Measurements from ENCODE around the gene CAPN12.
"Not testable (repeated sequence)": the region's sequence is repeated elsewhere in the genome, so short reads cannot be mapped to it uniquely, and the experiment has no call there.

Gene CAPN12

GRCh38 chr19:38770949-38771275, 26.6 kb upstream of the CAPN12 start:
- H3K27ac ChIP-seq (ENCODE audit: insufficient read depth, low read depth, low read length, poor library complexity, severe bottlenecking); H3K9me3 ChIP-seq (ENCODE audit: control insufficient read depth, low read length); H3K36me3 ChIP-seq (ENCODE audit: control insufficient read depth, insufficient read depth, low read length); H3K4me1 ChIP-seq (ENCODE audit: control insufficient read depth, insufficient read depth, low read length); H3K4me3 ChIP-seq (ENCODE audit: insufficient read depth, low read depth, low read length); H3K27me3 ChIP-seq (ENCODE audit: control insufficient read depth, insufficient read depth, low read length, poor library complexity, severe bottlenecking): not testable (repeated sequence)
- WGBS, 2 experiments: 67 to 100% methylated on average over 1 of the region's 22 CpGs

- H3K27ac ChIP-seq (ENCODE audit: insufficient read depth, low read depth, low read length, poor library complexity, severe bottlenecking); H3K9me3 ChIP-seq (ENCODE audit: control insufficient read depth, low read length); H3K4me1 ChIP-seq (ENCODE audit: control insufficient read depth, insufficient read depth, low read length); H3K36me3 ChIP-seq (ENCODE audit: control insufficient read depth, insufficient read depth, low read length); H3K27me3 ChIP-seq (ENCODE audit: control insufficient read depth, insufficient read depth, low read length, poor library complexity, severe bottlenecking); H3K4me3 ChIP-seq (ENCODE audit: insufficient read depth, low read depth, low read length): not testable (repeated sequence)
- 85 to 86% methylated on average over 19 to 20 of the region's 58 CpGs for WGBS, 2 experiments
These were observed 26.1 kb upstream of the CAPN12 start for GRCh38 chr19:38770228-38770948.

- Histone ChIP-seq H3K9me3 (ENCODE audit: control insufficient read depth, low read length) (no peaks in the 10 kb centered on the region), H3K36me3 (ENCODE audit: control insufficient read depth, insufficient read depth, low read length) (no peaks in the 10 kb centered on the region), H3K4me1 (ENCODE audit: control insufficient read depth, insufficient read depth, low read length) (peaks cover 7% of the 10 kb centered on the region), H3K27ac (ENCODE audit: insufficient read depth, low read depth, low read length, poor library complexity, severe bottlenecking) (no peak overlapping the region), H3K4me3 (ENCODE audit: insufficient read depth, low read depth, low read length) (no peak overlapping the region), H3K27me3 (ENCODE audit: control insufficient read depth, insufficient read depth, low read length, poor library complexity, severe bottlenecking) (peaks cover 4% of the 10 kb centered on the region)
- 65% methylated on average over 42 of the region's 42 CpGs for WGBS, 2 experiments
These were observed 25.4 kb upstream of the CAPN12 start for GRCh38 chr19:38769635-38770211.

- H3K27ac ChIP-seq (ENCODE audit: insufficient read depth, low read depth, low read length, poor library complexity, severe bottlenecking): no peak overlapping the region
- WGBS, 2 experiments: 88% methylated on average over 9 of the region's 10 CpGs
- no peaks in the 10 kb centered on the region for H3K9me3 ChIP-seq (ENCODE audit: control insufficient read depth, low read length)
- H3K27me3 ChIP-seq (ENCODE audit: control insufficient read depth, insufficient read depth, low read length, poor library complexity, severe bottlenecking): peaks cover 4% of the 10 kb centered on the region
- no peaks in the 10 kb centered on the region for H3K36me3 ChIP-seq (ENCODE audit: control insufficient read depth, insufficient read depth, low read length)
- H3K4me1 ChIP-seq (ENCODE audit: control insufficient read depth, insufficient read depth, low read length): no peaks in the 10 kb centered on the region
- H3K4me3 ChIP-seq (ENCODE audit: insufficient read depth, low read depth, low read length): no peak overlapping the region
These were observed 22.2 kb upstream of the CAPN12 start for GRCh38 chr19:38766276-38767047.

GRCh38 chr19:38765214-38765613, 20.9 kb upstream of the CAPN12 start:
- H3K36me3 ChIP-seq (ENCODE audit: control insufficient read depth, insufficient read depth, low read length): no peaks in the 10 kb centered on the region
- no peak overlapping the region for H3K27ac ChIP-seq (ENCODE audit: insufficient read depth, low read depth, low read length, poor library complexity, severe bottlenecking)
- no peaks in the 10 kb centered on the region for H3K9me3 ChIP-seq (ENCODE audit: control insufficient read depth, low read length)
- H3K27me3 ChIP-seq (ENCODE audit: control insufficient read depth, insufficient read depth, low read length, poor library complexity, severe bottlenecking): peaks cover 4% of the 10 kb centered on the region
- H3K4me3 ChIP-seq (ENCODE audit: insufficient read depth, low read depth, low read length): no peak overlapping the region
- WGBS, 2 experiments: 88 to 100% methylated on average over 2 of the region's 2 CpGs
- no peaks in the 10 kb centered on the region for H3K4me1 ChIP-seq (ENCODE audit: control insufficient read depth, insufficient read depth, low read length)

- 95 to 98% methylated on average over 3 of the region's 3 CpGs for WGBS, 2 experiments
- Histone ChIP-seq H3K27ac (ENCODE audit: insufficient read depth, low read depth, low read length, poor library complexity, severe bottlenecking) (no peak overlapping the region), H3K27me3 (ENCODE audit: control insufficient read depth, insufficient read depth, low read length, poor library complexity, severe bottlenecking) (no peaks in the 10 kb centered on the region), H3K9me3 (ENCODE audit: control insufficient read depth, low read length) (no peaks in the 10 kb centered on the region), H3K4me1 (ENCODE audit: control insufficient read depth, insufficient read depth, low read length) (no peaks in the 10 kb centered on the region), H3K4me3 (ENCODE audit: insufficient read depth, low read depth, low read length) (no peak overlapping the region), H3K36me3 (ENCODE audit: control insufficient read depth, insufficient read depth, low read length) (no peaks in the 10 kb centered on the region)
These were observed 19.5 kb upstream of the CAPN12 start for GRCh38 chr19:38763795-38764220.

GRCh38 chr19:38761884-38762389, 17.7 kb upstream of the CAPN12 start:
- not testable (repeated sequence) for H3K9me3 ChIP-seq (ENCODE audit: control insufficient read depth, low read length); H3K27me3 ChIP-seq (ENCODE audit: control insufficient read depth, insufficient read depth, low read length, poor library complexity, severe bottlenecking); H3K27ac ChIP-seq (ENCODE audit: insufficient read depth, low read depth, low read length, poor library complexity, severe bottlenecking); H3K4me3 ChIP-seq (ENCODE audit: insufficient read depth, low read depth, low read length); H3K4me1 ChIP-seq (ENCODE audit: control insufficient read depth, insufficient read depth, low read length); H3K36me3 ChIP-seq (ENCODE audit: control insufficient read depth, insufficient read depth, low read length)
- WGBS, 2 experiments: 89% methylated on average over 9 of the region's 9 CpGs

GRCh38 chr19:38760805-38761517, 16.7 kb upstream of the CAPN12 start:
- H3K4me1 ChIP-seq (ENCODE audit: control insufficient read depth, insufficient read depth, low read length); H3K27ac ChIP-seq (ENCODE audit: insufficient read depth, low read depth, low read length, poor library complexity, severe bottlenecking); H3K4me3 ChIP-seq (ENCODE audit: insufficient read depth, low read depth, low read length); H3K27me3 ChIP-seq (ENCODE audit: control insufficient read depth, insufficient read depth, low read length, poor library complexity, severe bottlenecking); H3K9me3 ChIP-seq (ENCODE audit: control insufficient read depth, low read length); H3K36me3 ChIP-seq (ENCODE audit: control insufficient read depth, insufficient read depth, low read length): not testable (repeated sequence)
- WGBS, 2 experiments: 89% methylated on average over 4 of the region's 6 CpGs

GRCh38 chr19:38759590-38760003, 15.3 kb upstream of the CAPN12 start:
- Histone ChIP-seq H3K27ac (ENCODE audit: insufficient read depth, low read depth, low read length, poor library complexity, severe bottlenecking) (no peak overlapping the region), H3K27me3 (ENCODE audit: control insufficient read depth, insufficient read depth, low read length, poor library complexity, severe bottlenecking) (no peaks in the 10 kb centered on the region), H3K4me3 (ENCODE audit: insufficient read depth, low read depth, low read length) (no peak overlapping the region), H3K36me3 (ENCODE audit: control insufficient read depth, insufficient read depth, low read length) (no peaks in the 10 kb centered on the region), H3K9me3 (ENCODE audit: control insufficient read depth, low read length) (no peaks in the 10 kb centered on the region), H3K4me1 (ENCODE audit: control insufficient read depth, insufficient read depth, low read length) (no peaks in the 10 kb centered on the region)
- WGBS, 2 experiments: 80 to 84% methylated on average over 10 of the region's 10 CpGs

GRCh38 chr19:38754196-38754595, 9.9 kb upstream of the CAPN12 start:
- WGBS, 2 experiments: no CpG with 5 or more reads among the region's 2 CpGs
- not testable (repeated sequence) for H3K36me3 ChIP-seq (ENCODE audit: control insufficient read depth, insufficient read depth, low read length); H3K27ac ChIP-seq (ENCODE audit: insufficient read depth, low read depth, low read length, poor library complexity, severe bottlenecking); H3K4me1 ChIP-seq (ENCODE audit: control insufficient read depth, insufficient read depth, low read length); H3K4me3 ChIP-seq (ENCODE audit: insufficient read depth, low read depth, low read length); H3K9me3 ChIP-seq (ENCODE audit: control insufficient read depth, low read length); H3K27me3 ChIP-seq (ENCODE audit: control insufficient read depth, insufficient read depth, low read length, poor library complexity, severe bottlenecking)
